Activated CD4-positive, CD25-positive, alpha-beta regulatory T cell (primary cell): ENCODE measurements around the gene ABL1.

ENCODE experiments used
- DNase-seq, 4 experiments: peaks; one replicate each; lab custom pipeline; 2025; lab: John Stamatoyannopoulos, UW

ABL1 gene

GRCh38 chr9:130890870-130891687 is 56.0 kb downstream of the ABL1 start:
- DNase-seq = no peak

DNA sequence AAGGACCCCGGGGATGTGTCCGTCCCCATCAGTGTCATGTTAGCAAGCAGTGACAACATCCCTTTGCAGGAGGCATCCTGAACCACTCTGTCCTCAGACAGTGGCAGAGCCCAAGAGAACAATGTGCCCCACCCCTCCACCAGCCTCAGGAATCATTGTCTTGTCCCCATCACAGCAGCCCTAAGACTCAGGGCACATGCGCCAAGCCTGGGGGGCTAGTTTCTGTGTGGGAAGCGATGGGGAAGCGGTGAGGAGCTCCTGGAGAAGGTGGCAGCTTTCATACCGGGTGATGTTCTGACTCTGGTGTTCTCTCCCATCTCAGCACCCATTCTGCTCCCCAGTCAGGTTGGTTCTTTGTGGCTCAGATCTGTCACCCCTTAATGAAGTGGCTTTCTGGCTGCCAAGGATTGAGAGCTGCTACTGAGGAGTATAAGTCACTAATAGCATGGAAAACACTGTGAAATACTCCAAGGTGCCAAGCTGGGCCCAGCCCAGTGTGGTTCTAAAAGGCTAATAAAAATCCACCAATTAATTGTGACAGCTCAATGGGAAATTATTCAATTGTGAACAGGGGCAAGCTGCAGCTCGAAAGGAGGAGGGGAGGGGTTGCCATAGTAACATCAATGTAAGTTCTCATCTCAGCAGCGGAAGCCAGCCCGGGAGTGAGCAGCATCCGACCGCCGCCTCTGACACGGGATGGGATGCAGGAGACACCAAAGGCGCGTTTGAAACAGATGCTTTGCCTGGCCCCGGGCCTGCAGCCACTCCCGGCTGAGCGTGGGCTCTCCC is 56.8 kb downstream of the ABL1 start:
- no peak for DNase-seq

GRCh38 chr9:130892477-130893304 is 57.6 kb downstream of the ABL1 start:
- DNase-seq = no peak

DNA sequence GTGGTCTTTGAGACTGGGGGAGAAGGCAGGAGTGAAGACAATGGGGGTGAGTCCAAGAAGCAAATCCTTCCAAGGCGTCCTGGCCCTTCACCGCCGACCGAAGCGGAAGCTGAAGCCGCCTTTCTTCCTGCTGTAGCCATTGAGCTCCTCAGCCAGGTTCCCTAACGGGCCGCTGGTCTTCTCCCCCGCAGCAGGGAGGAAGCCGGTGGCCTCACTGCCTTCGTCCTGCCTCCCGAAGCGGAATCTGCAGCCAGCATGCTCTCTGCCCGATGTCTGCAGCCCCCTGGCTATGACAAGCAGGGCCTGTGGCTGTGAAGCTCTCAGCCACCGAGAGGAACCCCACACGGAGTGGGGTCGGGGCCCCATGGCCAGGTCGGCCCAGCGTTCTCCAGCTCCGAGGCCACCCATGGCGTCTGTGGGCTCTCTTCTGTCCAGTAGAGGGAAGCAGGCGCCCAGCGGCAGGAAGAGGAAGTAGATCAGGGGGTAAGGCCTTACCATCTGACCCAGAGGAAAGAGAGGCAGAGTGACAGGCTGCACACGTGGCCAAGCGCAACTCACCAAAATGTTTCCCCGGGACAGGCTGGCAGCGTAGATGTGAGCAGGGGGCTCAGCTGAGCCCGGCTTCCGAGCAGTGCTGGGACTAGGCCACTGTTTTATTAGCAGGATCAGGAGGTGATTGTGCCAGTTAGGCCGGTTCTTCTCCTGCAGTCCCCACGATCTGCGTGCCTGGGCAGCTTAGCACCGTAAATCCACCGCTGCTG is 58.5 kb downstream of the ABL1 start:
- DNase-seq = no peak

DNA sequence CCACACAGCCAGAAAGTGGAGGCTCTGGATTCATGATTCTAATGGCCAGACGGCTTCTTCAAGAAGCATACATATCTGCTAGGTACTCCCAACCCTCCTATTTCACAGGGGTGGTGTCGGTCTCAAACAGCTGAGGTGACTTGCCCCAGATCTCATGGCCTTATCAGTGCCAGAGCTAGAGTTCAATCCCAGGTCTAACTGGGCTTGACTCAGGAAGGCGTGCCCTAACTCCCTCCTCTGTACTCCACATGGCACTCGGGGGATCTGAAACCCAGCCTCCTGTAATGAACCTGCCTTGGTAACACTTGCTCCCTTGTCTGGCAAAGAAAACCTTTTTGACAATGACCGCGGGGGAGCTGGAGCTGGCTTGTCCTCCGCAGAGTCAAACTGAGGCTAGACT is 59.5 kb downstream of the ABL1 start:
- DNase-seq = no peak

DNA sequence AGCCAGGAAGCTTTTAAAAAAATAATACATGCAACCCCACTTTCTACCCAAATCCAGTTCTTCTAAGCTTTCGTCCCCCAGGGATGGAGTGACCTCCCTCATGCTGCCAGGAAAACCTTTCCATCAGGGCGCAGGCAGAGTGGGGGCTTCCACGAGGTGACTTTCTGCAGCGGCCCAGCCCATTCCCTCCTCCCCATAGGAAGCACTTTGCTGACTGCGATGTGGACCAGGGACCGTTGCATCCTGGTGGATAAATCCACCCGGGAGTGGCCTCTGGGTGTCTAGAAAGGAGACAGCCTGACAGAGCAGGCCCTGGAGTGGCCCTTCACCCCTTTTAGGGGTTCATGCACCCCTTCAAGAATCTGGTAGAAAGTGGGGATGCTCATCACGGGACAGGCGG is 60.0 kb downstream of the ABL1 start:
- DNase-seq = no peak

- no peak for DNase-seq
Observed at GRCh38 chr9:130895481-130896232, 60.6 kb downstream of the ABL1 start.

DNA sequence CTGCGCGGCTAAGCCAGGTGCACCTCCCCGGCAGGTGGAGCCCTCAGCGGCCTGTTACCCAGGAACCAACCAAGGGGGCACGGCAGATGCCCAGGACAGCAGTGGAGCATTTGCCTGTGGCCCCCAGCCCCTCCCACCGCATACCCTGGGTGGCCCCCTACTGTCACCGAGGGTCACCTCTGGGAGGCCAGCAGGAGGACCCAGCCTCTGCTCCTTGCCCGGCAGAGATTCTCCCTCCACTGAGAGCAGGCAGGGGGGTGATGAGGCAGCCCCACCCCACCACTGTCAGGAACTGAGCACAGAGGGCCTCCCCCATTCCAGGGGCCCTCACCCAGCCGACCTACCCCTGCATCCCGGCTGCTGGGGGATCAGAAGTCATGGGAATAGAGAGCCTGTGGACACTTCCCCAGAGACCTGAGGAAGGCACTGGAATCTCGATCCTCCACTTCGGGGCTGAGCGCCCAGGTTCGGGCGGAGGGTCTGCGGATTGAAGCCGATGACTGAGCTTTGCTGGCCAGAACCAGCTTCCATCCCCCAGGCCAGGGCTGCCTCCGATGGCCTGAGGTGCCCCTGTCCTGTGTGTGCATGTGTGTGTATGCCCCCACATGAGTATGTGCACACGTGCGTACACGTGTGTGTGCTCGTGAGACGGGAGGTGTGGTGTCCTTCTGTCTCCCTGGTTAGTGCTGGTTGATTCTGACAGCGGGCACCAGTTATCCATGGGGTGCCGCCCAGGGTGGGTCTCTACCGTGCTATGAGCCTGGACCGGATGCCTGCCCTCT is 61.4 kb downstream of the ABL1 start, which contains the start of gene QRFP:
Gene QRFP, minus strand, starts transcription at position 580 of the 782 bp plus-strand sequence. CDS start 2,974 bp downstream, outside the sequence.
- DNase-seq = no peak

- DNase-seq = no peak
Observed at GRCh38 chr9:130897105-130897751, 62.2 kb downstream of the ABL1 start.

DNA sequence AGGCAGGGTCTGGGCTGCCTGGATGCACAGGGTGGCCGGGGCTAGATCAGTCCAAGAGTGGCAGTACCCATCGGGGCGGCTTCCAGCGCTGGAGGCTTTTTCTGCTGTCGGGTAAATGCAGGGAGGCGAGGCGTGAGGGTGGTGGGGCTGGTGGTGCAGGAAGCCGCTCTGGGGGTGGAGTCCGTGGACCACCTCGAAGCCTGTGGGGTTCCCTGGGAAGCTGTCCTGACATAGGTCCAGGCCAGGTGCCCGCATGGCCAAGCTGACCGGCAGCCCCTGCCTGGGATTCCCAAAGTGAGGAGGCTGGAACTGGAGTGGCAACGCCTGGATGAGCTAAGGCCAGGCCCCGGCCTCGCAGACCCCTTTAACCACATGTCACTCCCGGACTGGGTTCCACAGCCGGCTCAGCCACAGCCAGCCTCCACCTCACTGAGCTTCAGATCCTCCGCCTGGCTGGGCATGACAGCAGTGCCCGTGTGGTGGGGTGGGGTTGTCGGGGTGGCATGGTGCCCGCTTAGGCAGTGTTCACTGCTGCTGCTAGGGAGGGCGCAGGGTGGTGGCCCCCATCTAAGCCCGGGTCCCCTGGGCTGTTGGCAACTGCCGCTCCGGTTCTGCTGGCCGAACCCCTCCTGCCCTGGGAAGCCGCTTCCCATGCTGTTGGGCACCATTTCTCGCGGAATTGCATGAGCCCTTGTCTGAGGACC is 62.9 kb downstream of the ABL1 start:
- DNase-seq = no peak

DNA sequence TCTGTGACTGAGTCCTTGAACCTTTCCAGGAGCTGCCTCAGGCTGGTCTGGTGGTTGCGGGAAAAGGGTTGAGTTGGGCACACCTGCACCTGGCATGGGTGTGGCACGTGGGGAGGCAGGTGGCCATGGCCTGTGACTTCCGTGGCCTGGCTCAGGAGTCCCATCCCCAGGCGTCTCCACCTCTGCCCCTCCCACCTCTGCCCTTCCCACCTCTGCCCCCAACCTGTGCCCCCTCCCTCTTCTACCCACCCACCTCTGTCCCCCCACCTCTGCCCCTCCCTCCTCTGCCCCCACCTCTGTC is 63.4 kb downstream of the ABL1 start:
- no peak for DNase-seq

DNA sequence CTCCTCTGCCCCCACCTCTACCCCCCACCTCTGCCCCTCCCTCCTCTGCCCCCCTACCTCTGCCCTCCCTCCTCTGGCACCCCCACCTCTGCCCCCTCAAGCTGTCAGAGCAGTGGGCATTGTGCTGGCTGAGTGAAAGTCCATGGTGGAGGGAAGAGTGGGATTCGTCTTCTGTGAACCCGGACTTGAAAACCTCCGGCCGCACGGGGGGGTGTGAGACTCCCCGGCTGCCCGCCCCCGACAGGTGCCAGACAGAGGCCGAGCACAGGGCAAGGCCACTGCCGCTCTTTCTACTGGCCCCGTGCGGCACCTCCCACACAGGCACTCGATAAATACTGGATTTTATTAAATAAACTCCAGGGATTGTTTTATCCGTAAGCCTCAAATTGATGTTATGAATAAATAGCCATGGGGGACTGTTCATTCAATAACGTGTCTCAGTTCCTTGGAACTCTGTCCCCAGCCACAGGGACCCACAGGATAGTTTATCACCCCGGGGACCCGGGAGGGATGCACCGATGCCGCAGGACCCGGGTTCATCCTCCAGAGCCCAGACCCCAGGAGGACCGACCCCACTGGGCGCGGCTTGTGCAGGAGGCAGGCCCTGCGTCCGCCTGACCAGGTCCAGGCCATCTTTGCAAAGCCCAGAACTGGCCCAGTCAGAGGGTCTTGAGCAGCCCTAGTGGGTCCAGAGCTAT is 64.1 kb downstream of the ABL1 start:
- DNase-seq = no peak

DNA sequence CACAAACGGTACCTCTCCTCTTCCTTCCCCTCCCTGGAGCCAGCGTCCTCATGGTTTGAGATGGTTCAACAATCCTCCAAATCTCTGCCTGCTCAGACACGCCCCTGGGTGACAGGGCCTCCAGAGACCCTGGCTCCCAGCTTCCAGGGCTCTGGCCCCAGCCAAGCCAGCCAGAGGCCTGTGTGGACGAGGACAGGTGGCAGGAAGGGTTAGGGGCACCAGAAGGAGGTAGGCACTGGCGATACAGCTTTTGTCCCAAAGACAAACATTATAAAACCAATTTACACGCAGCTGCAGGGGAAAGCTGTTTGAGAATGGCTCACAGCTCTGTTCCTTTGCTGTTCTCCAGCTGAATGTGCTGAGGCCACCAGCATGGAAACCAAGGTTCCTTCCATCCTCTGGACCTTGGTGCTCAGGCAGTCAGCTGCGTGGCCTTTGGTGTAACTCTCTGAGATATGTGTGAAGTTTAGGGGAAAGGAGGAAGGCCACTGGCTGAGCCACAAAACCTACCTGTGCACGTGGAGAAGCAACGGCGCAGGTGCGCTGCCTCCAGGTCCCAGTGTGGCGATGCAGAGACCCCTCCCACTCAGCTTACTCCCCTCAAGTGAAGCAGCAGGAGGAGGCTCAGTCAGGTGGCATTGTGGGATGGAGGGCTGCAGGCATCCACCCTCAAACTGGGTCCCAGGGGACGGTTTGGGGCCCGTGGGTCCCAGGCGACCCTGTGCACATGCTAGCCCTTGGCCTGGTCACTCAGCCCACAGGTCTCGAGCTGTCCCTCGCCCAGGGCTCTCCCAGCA is 65.8 kb downstream of the ABL1 start:
- no peak for DNase-seq

DNA sequence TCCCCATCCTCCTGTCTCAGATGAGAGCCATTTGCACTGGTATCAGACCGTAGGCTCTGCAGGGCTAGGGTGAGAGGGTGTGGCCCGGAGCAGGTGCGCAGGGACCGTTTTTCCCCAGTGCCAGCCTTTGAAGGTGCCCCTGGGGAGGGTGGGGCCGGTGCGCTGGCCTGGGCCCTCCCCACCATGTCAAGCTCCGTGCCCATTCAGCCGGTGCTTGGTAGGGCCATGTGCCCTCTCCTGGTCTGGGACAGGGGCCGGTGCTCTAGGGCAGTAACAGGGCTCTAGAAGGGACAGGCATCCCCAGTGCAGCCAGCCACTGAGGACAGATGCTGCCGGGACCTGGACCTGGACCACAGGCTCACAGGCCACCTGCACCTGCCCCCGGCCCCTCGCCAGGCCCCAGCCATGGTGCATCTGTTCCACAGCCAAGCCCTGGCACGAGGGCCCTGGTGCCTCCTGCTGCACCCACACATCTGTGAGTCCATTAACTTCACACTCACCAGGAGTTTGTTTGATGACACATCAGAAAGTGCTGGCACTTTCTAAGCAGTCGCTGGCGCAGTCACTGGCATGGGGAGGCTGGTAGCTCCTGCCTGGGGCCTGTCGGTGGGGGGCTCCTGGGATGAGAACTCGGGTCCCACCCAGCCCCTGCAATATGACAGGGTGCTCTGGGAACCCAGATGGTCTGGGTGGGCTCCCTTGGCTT is 66.6 kb downstream of the ABL1 start:
- no peak for DNase-seq

DNA sequence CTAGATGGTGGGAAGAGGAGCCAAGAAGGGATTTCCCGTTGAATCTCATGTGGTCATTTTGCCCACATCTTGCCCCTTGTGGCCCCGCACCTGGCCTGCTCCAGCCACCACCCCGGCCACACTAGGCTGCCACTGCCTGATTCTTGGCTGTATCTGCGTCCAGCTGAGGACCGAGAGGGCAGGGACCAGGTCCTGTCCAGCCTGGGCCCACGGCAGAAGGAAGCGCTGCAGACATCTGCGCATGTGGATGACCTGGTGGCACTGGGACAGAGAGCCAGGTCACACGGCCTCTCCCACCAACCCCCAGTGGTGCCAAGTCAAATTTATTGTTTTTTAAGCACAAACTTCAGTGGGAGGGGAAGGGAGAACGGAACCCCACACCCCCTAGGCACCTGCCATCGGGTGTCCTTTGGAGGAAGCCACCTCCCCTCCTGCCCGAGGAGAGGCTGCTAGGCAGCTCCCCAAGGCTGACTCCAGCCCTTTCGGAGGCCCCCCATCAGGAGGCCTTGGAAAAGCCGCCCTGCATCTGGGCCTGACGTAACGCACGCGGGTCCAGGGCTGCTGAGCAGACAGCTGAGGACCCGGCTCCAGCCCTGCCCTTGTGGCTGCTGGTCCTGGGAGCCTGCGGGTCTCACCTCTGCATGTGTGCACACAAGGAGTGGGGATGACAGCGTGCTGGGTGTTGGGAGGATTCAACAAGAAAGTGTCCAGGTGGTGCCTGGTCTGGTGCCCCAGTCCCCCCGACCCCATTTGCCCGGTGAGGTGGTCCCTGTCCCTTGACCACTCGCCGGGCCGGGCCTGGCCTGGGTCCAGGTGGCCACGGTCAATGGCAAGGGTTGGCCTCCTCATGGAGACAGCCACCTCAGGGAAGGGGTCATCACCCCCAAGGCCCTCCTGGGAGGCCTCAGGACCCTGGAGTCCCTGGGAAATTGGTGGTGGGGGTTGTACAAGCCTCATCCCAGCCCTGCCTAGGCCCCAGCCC is 67.4 kb downstream of the ABL1 start:
- DNase-seq = no peak
